OCI-LY1 (cell line): ENCODE measurements around the gene LY6G5C.

Source experiments
- H2AFZ ChIP-seq: fragments of 200-600 bp; sonication (generic), shearing (Covaris generic); 2 replicates; pipeline ENCODE4 v1.6.0; 2014; ENCODE audit warnings: antibody characterized with exemption, mild to moderate bottlenecking, low read length
- H3F3A ChIP-seq: fragments of 200-600 bp; sonication (generic), shearing (Covaris generic); 2 replicates; pipeline ENCODE4 v1.6.0; 2014; ENCODE audit warnings: mild to moderate bottlenecking, antibody characterized with exemption, low read length, moderate library complexity; ENCODE audit not compliant: insufficient read depth
- H3K27ac ChIP-seq: fragments of 200-600 bp; sonication (generic); 2 replicates; pipeline ENCODE4 v1.5.1; 2014; ENCODE audit warnings: low read length, mixed run types, mild to moderate bottlenecking, low read depth; ENCODE audit not compliant: poor library complexity, severe bottlenecking
- H3K27me3 ChIP-seq: fragments of 200-600 bp; sonication (generic); 2 replicates; pipeline ENCODE4 v1.6.0; 2014; ENCODE audit warnings: antibody characterized with exemption, mild to moderate bottlenecking, low read length, moderate library complexity; ENCODE audit not compliant: insufficient read depth
- H3K36me3 ChIP-seq: fragments of 200-600 bp; sonication (generic); 2 replicates; pipeline ENCODE4 v1.6.1; 2014; ENCODE audit warnings: mild to moderate bottlenecking, antibody characterized with exemption, low read length, moderate library complexity, mixed read lengths; ENCODE audit not compliant: insufficient read depth
- H3K4me1 ChIP-seq: fragments of 200-600 bp; sonication (generic); 2 replicates; pipeline ENCODE4 v1.5.1; 2014; ENCODE audit warnings: mild to moderate bottlenecking, low read length, moderate library complexity; ENCODE audit not compliant: insufficient read depth, severe bottlenecking
- H3K4me2 ChIP-seq: fragments of 200-600 bp; sonication (generic), shearing (Covaris generic); 2 replicates; pipeline ENCODE4 v1.6.1; 2014; ENCODE audit warnings: low read length
- H3K4me3 ChIP-seq: fragments of 200-600 bp; sonication (generic); 2 replicates; pipeline ENCODE4 v1.5.1; 2014; ENCODE audit warnings: low read length, low read depth, mild to moderate bottlenecking, mixed read lengths; ENCODE audit not compliant: poor library complexity, severe bottlenecking
- H3K79me2 ChIP-seq: fragments of 200-600 bp; shearing (Covaris generic); 2 replicates; pipeline ENCODE4 v1.6.1; 2016; ENCODE audit warnings: mixed run types, low read length, mixed read lengths; ENCODE audit not compliant: insufficient read depth
- H3K9ac ChIP-seq: fragments of 200-600 bp; sonication (generic), shearing (Covaris generic); 2 replicates; pipeline ENCODE4 v1.6.1; 2014; ENCODE audit warnings: mild to moderate bottlenecking, low read length, mixed read lengths
- H3K9me2 ChIP-seq: fragments of 200-600 bp; sonication (generic), shearing (Covaris generic); 2 replicates; pipeline ENCODE4 v1.6.1; 2014; ENCODE audit warnings: low read depth, mild to moderate bottlenecking, low read length, mixed read lengths
- H3K9me3 ChIP-seq: fragments of 200-600 bp; shearing (Covaris generic); 2 replicates; pipeline ENCODE4 v1.6.1; 2014; ENCODE audit warnings: low read length, mixed read lengths
- H4K20me1 ChIP-seq: fragments of 200-600 bp; sonication (generic), shearing (Covaris generic); 2 replicates; pipeline ENCODE4 v1.6.0; 2016; ENCODE audit warnings: mild to moderate bottlenecking, low read length; ENCODE audit not compliant: insufficient read depth
- EZH2 ChIP-seq: fragments of 200-600 bp; sonication (generic), shearing (Covaris generic); IDR thresholded peaks from 2 replicates; pipeline ENCODE4 v1.8.0; 2017; ENCODE audit warnings: borderline replicate concordance, mixed run types, mild to moderate bottlenecking, antibody characterized with exemption, low read length, moderate library complexity, mixed read lengths
- TF ChIP-seq, protein P1 (sequence below): fragments of 200-600 bp; sonication (generic), shearing (Covaris generic); IDR thresholded peaks from 2 replicates; pipeline ENCODE4 v1.5.1; 2017; ENCODE audit warnings: mild to moderate bottlenecking, antibody characterized with exemption, low read length, moderate library complexity, mixed read lengths

Gene LY6G5C

DNA sequence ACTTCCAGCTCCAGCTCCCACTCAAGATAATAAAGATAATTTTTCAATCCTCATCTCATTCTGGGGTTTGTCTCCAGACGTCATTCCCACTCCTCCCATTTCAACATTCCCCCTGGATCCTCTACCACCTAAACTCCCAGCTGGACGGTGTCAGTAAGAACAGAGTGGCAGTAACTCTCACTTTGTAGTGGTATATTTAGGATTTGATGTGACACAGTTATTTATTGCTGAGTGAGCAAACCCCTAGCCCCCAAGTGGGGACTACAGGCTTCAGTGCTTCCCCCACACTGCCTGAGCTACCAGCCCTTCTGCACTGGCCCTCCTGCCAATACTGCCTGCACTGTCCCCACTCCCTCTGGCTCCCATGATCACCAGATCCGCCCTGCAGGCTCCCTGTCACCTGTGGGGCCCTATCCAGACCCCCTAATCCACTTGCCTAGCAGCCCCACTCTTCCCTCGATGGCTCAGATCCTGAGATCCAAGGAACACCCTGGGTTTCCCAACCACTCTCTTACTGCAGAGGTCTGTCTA is 22.6 kb downstream of the LY6G5C start:
- H4K20me1 ChIP-seq = no peaks in the 10 kb centered on the region
- H3K79me2 ChIP-seq = peaks cover 6% of the 10 kb centered on the region; the same call in 1 of the 2 replicates
- no peak overlapping the region for H3K9ac ChIP-seq
- peak overlapping the region; percentile 0; the same call in 1 of the 2 replicates for H3K4me2 ChIP-seq
- H3K9me3 ChIP-seq = no peaks in the 10 kb centered on the region
- no peaks in the 10 kb centered on the region for H3K9me2 ChIP-seq
- H3K4me3 ChIP-seq = no peak overlapping the region
- H3K27ac ChIP-seq = no peak overlapping the region
- peaks cover 11% of the 10 kb centered on the region; the same call in 1 of the 2 replicates for H3K36me3 ChIP-seq
- H3K4me1 ChIP-seq = peaks cover 53% of the 10 kb centered on the region
- no peak for TF ChIP-seq EZH2
- TF ChIP-seq, protein P1, sequence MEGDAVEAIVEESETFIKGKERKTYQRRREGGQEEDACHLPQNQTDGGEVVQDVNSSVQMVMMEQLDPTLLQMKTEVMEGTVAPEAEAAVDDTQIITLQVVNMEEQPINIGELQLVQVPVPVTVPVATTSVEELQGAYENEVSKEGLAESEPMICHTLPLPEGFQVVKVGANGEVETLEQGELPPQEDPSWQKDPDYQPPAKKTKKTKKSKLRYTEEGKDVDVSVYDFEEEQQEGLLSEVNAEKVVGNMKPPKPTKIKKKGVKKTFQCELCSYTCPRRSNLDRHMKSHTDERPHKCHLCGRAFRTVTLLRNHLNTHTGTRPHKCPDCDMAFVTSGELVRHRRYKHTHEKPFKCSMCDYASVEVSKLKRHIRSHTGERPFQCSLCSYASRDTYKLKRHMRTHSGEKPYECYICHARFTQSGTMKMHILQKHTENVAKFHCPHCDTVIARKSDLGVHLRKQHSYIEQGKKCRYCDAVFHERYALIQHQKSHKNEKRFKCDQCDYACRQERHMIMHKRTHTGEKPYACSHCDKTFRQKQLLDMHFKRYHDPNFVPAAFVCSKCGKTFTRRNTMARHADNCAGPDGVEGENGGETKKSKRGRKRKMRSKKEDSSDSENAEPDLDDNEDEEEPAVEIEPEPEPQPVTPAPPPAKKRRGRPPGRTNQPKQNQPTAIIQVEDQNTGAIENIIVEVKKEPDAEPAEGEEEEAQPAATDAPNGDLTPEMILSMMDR = no peak
- no peaks in the 10 kb centered on the region for H3K27me3 ChIP-seq
- no peaks in the 10 kb centered on the region for H3F3A ChIP-seq
- no peak overlapping the region for H2AFZ ChIP-seq

DNA sequence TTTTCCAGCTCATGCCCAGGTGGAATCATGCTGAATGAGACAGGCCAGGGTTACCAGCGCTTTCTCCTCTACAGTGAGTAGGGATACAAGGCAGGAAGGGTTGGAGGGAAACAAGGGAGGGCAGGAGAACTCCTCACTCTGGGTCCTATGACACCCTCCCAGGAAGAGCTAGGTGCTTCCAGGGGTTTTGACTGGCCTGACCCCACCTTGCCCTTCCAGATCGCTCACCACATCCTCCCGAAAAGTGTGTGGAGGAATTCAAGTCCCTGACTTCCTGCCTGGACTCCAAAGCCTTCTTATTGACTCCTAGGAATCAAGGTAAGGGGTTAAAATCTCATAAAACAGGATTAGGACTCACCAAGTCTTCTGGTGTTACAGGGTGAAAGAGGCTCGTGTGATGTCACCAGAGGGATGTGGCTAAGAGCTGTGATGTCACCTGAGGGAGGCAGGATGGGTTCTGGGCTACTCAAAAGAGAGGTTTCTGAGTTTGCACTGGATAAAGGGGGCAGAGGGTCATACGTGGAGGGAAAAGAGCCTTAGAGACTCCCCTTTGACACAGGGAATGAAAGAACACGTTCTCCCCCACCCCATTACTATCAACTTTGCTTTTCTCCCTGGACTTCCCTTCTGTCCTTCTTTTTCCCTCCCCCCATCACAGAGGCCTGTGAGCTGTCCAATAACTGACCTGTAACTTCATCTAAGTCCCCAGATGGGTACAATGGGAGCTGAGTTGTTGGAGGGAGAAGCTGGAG is 23.3 kb downstream of the LY6G5C start:
- TF ChIP-seq, protein P1 = no peak
- TF ChIP-seq EZH2 = no peak
- Histone ChIP-seq H3K27me3 (no peaks in the 10 kb centered on the region), H3K36me3 (peaks cover 10% of the 10 kb centered on the region; the same call in 1 of the 2 replicates), H3K4me3 (no peak overlapping the region), H3K4me2 (0 out of 2 replicates have a peak overlapping the region, but pooled peaks have one; percentile 0), H3F3A (no peaks in the 10 kb centered on the region), H3K9me3 (no peaks in the 10 kb centered on the region), H2AFZ (no peak overlapping the region), H3K9ac (no peak overlapping the region), H3K4me1 (peaks cover 48% of the 10 kb centered on the region), H3K9me2 (no peaks in the 10 kb centered on the region), H3K27ac (no peak overlapping the region), H3K79me2 (peaks cover 6% of the 10 kb centered on the region; the same call in 1 of the 2 replicates), H4K20me1 (no peaks in the 10 kb centered on the region)

DNA sequence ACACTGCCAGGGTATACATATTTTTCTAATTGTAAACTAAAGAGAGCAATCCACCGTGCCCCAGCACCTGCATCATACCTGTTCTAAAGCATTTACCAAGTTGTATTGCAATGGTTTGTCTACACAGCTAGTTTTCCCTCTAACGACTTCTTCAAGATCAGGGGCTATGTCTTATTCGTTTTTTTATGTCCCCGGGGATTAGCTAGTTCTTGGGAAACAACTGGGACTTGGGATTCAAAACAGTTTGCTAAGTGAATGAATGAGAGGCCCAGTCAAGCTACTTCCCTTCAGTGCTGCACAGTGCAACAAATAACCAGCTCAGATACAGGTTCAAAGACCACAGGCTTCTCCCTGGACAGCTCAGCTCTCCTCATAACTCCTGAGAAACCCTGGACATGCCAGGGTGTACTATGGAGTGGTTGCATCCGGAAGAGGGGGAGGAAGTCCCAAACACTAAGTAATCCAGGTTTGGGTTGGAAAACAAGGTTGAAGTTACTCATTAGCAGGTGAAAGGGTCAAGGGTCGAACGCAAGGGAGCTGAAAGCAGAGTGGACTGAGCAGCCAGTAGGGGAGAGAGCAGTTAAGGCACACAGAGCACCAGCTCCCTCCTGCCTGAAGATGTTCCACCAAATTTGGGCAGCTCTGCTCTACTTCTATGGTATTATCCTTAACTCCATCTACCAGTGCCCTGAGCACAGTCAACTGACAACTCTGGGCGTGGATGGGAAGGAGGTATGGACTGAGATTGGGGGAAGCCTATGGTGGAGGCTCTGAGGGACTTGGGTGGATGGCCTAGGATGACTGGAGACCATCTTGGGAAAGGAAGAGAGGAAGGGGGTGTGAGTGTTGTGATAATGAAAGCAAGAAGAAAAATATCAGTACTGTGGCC is 25.3 kb downstream of the LY6G5C start, which contains the start of gene APOM:
Gene APOM, plus strand, starts transcription at position 546 of the 889 bp plus-strand sequence. Its CDS starts 73 bp downstream, at position 619.
- TF ChIP-seq, protein P1 = no peak
- TF ChIP-seq EZH2 = no peak
- no peak within 1 kb of the TSS for H3K4me2 ChIP-seq
- no peaks in the 10 kb centered on the region for H3K27me3 ChIP-seq
- no peak within 1 kb of the TSS for H3K27ac ChIP-seq
- H3K9me3 ChIP-seq = no peaks in the 10 kb centered on the region
- H2AFZ ChIP-seq = no peak within 1 kb of the TSS
- H3K9me2 ChIP-seq = no peaks in the 10 kb centered on the region
- peaks cover 15% of the 10 kb centered on the region; the same call in 1 of the 2 replicates for H3K79me2 ChIP-seq
- peaks cover 44% of the 10 kb centered on the region for H3K4me1 ChIP-seq
- no peak within 1 kb of the TSS for H3K9ac ChIP-seq
- H3F3A ChIP-seq = no peaks in the 10 kb centered on the region
- no peaks in the 10 kb centered on the region for H4K20me1 ChIP-seq
- 0 out of 2 replicates have a peak, but pooled peaks cover 4% of the 10 kb centered on the region for H3K36me3 ChIP-seq
- H3K4me3 ChIP-seq = no peak within 1 kb of the TSS
